Prostate gland (tissue), 2 donors: Measurements from ENCODE around the gene PACS1. TPM values are rescaled to one million over a fixed set of nuclear protein-coding genes. Genes with fewer than 3 reads are reported as not detected.

Experiments
- DNase-seq: peaks from one replicate; pipeline ENCODE4 v3.0.0-alpha.2; 2019; ENCODE audit warnings: low spot score
- H3K27ac ChIP-seq, 2 donors: fragments of 200-600 bp; sonication (generic); 2 replicates each; pipeline ENCODE4 v1.5.1; 2017 to 2019
- H3K27me3 ChIP-seq: fragments of 200-600 bp; sonication (generic); replicated peaks from 2 replicates; pipeline ENCODE4 v1.5.1; 2019; ENCODE audit not compliant: insufficient read depth
- H3K36me3 ChIP-seq, 2 donors: fragments of 200-600 bp; sonication (generic); 1 replicate in 1 of 2; 2 replicates in 1 of 2; pipeline versions ENCODE4 v1.5.1 to v1.8.1; 2017 to 2019
- H3K4me1 ChIP-seq: fragments of 200-600 bp; sonication (generic); replicated peaks from 2 replicates; pipeline ENCODE4 v1.5.1; 2019
- H3K4me3 ChIP-seq, 2 donors: fragments of 200-600 bp; sonication (generic); 2 replicates each; pipeline ENCODE4 v1.5.1; 2017 to 2019
- H3K9me3 ChIP-seq: fragments of 200-600 bp; sonication (generic); 2 replicates; pipeline ENCODE4 v1.5.1; 2017
- POLR2A ChIP-seq: fragments of 450-650 bp; IDR thresholded peaks from one replicate; pipeline ENCODE4 v1.6.1; 2016; ENCODE audit warnings: antibody characterized with exemption, mild to moderate bottlenecking
- POLR2AphosphoS5 ChIP-seq: sonication (generic); formaldehyde crosslinking; IDR thresholded peaks from one replicate; pipeline ENCODE4 v1.6.1; 2017; ENCODE audit warnings: antibody characterized with exemption
- WGBS: methylation state at CpG from one replicate; pipeline ENCODE4 v1.1.5; 2018; 5-methylcytosine and 5-hydroxymethylcytosine counted together
- intact Hi-C: fragments of 100-400 bp; cut with DNase I; formaldehyde crosslinking; loops from one replicate; pipeline ENCODE4 v1.14.2; 2022
- total RNA-seq, 2 donors: library from RNA; depleted of rRNA; stranded (reverse); fragments of >200 nt; gene quantifications; one replicate each; pipeline ENCODE4 v1.1.0, GENCODE V29; 2016
- TF ChIP-seq, protein P1 (sequence below), 4 experiments: fragments of 200-600 bp in 2 of 4; fragments of 450-650 bp in 2 of 4; sonication (generic) in 2 of 4; IDR thresholded peaks; 1 replicate in 3 of 4; 2 replicates in 1 of 4; pipeline ENCODE4 v1.5.1; 2016 to 2019; ENCODE audit warnings: antibody characterized with exemption in 4 of 4, mild to moderate bottlenecking in 2 of 4, moderate library complexity in 2 of 4

PACS1 gene
- total RNA-seq, 2 donors from 2014 or later: 51.9 to 107 TPM

GRCh38 chr11:66158156-66158555 is 88.1 kb downstream of the PACS1 start:
- no peaks in the 10 kb centered on the region for H3K4me1 ChIP-seq
- no peak overlapping the region for H3K4me3 ChIP-seq
- WGBS: 93% methylated on average over 5 of the region's 5 CpGs
- TF ChIP-seq POLR2A (no peak), POLR2AphosphoS5 (no peak)
- TF ChIP-seq, protein P1, sequence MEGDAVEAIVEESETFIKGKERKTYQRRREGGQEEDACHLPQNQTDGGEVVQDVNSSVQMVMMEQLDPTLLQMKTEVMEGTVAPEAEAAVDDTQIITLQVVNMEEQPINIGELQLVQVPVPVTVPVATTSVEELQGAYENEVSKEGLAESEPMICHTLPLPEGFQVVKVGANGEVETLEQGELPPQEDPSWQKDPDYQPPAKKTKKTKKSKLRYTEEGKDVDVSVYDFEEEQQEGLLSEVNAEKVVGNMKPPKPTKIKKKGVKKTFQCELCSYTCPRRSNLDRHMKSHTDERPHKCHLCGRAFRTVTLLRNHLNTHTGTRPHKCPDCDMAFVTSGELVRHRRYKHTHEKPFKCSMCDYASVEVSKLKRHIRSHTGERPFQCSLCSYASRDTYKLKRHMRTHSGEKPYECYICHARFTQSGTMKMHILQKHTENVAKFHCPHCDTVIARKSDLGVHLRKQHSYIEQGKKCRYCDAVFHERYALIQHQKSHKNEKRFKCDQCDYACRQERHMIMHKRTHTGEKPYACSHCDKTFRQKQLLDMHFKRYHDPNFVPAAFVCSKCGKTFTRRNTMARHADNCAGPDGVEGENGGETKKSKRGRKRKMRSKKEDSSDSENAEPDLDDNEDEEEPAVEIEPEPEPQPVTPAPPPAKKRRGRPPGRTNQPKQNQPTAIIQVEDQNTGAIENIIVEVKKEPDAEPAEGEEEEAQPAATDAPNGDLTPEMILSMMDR (IDR thresholded peaks at IDR 0.05): no peak
- intact Hi-C loops: no loop called here
- no peak overlapping the region for H3K27ac ChIP-seq
- no peak for DNase-seq
- no peaks in the 10 kb centered on the region for H3K9me3 ChIP-seq
- H3K27me3 ChIP-seq: no peaks in the 10 kb centered on the region
- H3K36me3 ChIP-seq: no peaks in the 10 kb centered on the region

GRCh38 chr11:66159324-66159984 is 89.4 kb downstream of the PACS1 start:
- Histone ChIP-seq H3K4me3 (no peak overlapping the region), H3K4me1 (no peaks in the 10 kb centered on the region), H3K36me3 (no peaks in the 10 kb centered on the region), H3K27me3 (no peaks in the 10 kb centered on the region), H3K27ac (no peak overlapping the region), H3K9me3 (no peaks in the 10 kb centered on the region)
- intact Hi-C loops: no loop called here
- TF ChIP-seq POLR2A (no peak), POLR2AphosphoS5 (no peak)
- TF ChIP-seq, protein P1 (IDR thresholded peaks at IDR 0.05): no peak
- DNase-seq: no peak
- WGBS: 74% methylated on average over 8 of the region's 8 CpGs

- H3K36me3 ChIP-seq: no peaks in the 10 kb centered on the region
Observed at GRCh38 chr11:66160709-66161108, 90.6 kb downstream of the PACS1 start.

GRCh38 chr11:66168289-66168688 is 98.2 kb downstream of the PACS1 start:
- WGBS: 98% methylated on average over 7 of the region's 7 CpGs
- DNase-seq: no peak
- intact Hi-C loops: no loop called here
- TF ChIP-seq, protein P1 (IDR thresholded peaks at IDR 0.05): no peak
- TF ChIP-seq POLR2A (no peak), POLR2AphosphoS5 (no peak)
- no peak overlapping the region for H3K27ac ChIP-seq
- H3K9me3 ChIP-seq: no peaks in the 10 kb centered on the region
- no peaks in the 10 kb centered on the region for H3K27me3 ChIP-seq
- H3K36me3 ChIP-seq: no peaks in the 10 kb centered on the region
- no peak overlapping the region for H3K4me3 ChIP-seq
- no peaks in the 10 kb centered on the region for H3K4me1 ChIP-seq

More at GRCh38 chr11:66160709-66161108, 90.6 kb downstream of the PACS1 start:
- Histone ChIP-seq H3K27me3 (no peaks in the 10 kb centered on the region), H3K4me1 (no peaks in the 10 kb centered on the region), H3K27ac (no peak overlapping the region), H3K9me3 (no peaks in the 10 kb centered on the region), H3K4me3 (no peak overlapping the region)
- intact Hi-C loops: no loop called here
- TF ChIP-seq POLR2A (no peak), POLR2AphosphoS5 (no peak)
- TF ChIP-seq, protein P1 (IDR thresholded peaks at IDR 0.05): no peak
- 94% methylated on average over 5 of the region's 5 CpGs for WGBS
- no peak for DNase-seq

DNA sequence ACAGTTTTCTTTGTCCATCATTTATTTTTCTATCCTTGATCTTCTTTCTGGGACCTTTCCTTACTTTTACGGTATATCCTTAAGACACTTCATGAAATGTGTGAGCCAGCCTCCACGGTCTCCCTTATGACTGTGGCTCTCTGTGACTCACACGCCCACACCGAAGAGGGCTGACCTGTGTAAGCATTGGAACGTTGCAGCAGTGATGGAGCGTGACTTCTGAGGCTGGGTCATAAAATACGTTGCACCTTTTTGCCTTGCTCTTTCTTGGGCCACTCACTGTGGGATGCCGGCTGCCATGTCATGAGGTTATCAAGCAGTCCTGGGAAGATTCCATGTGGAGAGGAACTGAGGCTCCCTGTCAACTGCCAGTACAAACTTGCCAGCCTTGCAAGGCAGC is 102.1 kb downstream of the PACS1 start:
- DNase-seq: no peak
- TF ChIP-seq, protein P1 (IDR thresholded peaks at IDR 0.05): no peak
- TF ChIP-seq POLR2AphosphoS5: no peak
- no peak for TF ChIP-seq POLR2A
- Histone ChIP-seq H3K27me3 (no peaks in the 10 kb centered on the region), H3K9me3 (no peaks in the 10 kb centered on the region), H3K4me1 (no peaks in the 10 kb centered on the region), H3K36me3 (no peaks in the 10 kb centered on the region), H3K4me3 (no peak overlapping the region), H3K27ac (no peak overlapping the region)
- WGBS: 74% methylated on average over 8 of the region's 8 CpGs
- intact Hi-C loops: no loop called here
